GM12878 (cell line): ENCODE measurements around the gene LRRN2.

ENCODE experiments used
- CEBPB ChIP-seq, 2 experiments: fragments of 150-350 bp in 1 of 2; IDR thresholded peaks; 2 replicates each; pipeline ENCODE4 v1.6.1; 2012 to 2014; ENCODE audit warnings: low read depth in 2 of 2, low read length in 2 of 2, borderline replicate concordance in 1 of 2, inconsistent platforms in 1 of 2
- EP300 ChIP-seq, 2 experiments: fragments of 150-350 bp in 1 of 2; IDR thresholded peaks; 2 replicates each; pipeline ENCODE4 v1.6.1; 2011 to 2012; ENCODE audit warnings: low read depth in 2 of 2, low read length in 2 of 2, borderline replicate concordance in 1 of 2, improper control_type of control experiment in 1 of 2, inconsistent platforms in 1 of 2; ENCODE audit not compliant: control insufficient read depth in 1 of 2
- EZH2 ChIP-seq: IDR thresholded peaks from 2 replicates; pipeline ENCODE4 v1.6.1; 2012; ENCODE audit warnings: low read depth, mild to moderate bottlenecking, control low read depth, inconsistent platforms, low read length, borderline replicate concordance; ENCODE audit not compliant: control insufficient read depth
- HDAC2 ChIP-seq: fragments of 200-600 bp; sonication (generic); IDR thresholded peaks from 2 replicates; pipeline ENCODE4 v1.6.1; 2017
- MTA3 ChIP-seq: IDR thresholded peaks from 2 replicates; pipeline ENCODE4 v1.6.1; 2012; ENCODE audit warnings: low read length, inconsistent platforms, borderline replicate concordance
- MYC ChIP-seq: IDR thresholded peaks from 2 replicates; pipeline ENCODE4 v1.6.1; 2011; ENCODE audit warnings: mild to moderate bottlenecking, low read length, moderate library complexity, inconsistent platforms; ENCODE audit not compliant: insufficient read depth, insufficient replicate concordance, insufficient read length, severe bottlenecking
- POLR2A ChIP-seq: IDR thresholded peaks from 2 replicates; pipeline ENCODE4 v1.6.1; 2011; ENCODE audit warnings: low read depth, mild to moderate bottlenecking, low read length
- YY1 ChIP-seq: IDR thresholded peaks from 2 replicates; pipeline ENCODE4 v1.6.1; 2011; ENCODE audit warnings: low read depth, mild to moderate bottlenecking, low read length
- TF ChIP-seq, protein P1 (sequence below): fragments of 450-650 bp; formaldehyde crosslinking; IDR thresholded peaks from 2 replicates; pipeline ENCODE4 v1.4.0; 2020; ENCODE audit warnings: mild to moderate bottlenecking, moderate library complexity
- TF ChIP-seq, protein P2 (sequence below), 3 experiments: IDR thresholded peaks in 2 of 3; conservative IDR thresholded peaks in 1 of 3; 2 replicates each; pipeline ENCODE4 v1.5.1; 2011; ENCODE audit warnings: low read depth in 3 of 3, low read length in 3 of 3, mild to moderate bottlenecking in 3 of 3, control low read depth in 2 of 3, moderate library complexity in 2 of 3, inconsistent platforms in 1 of 3, mixed read lengths in 1 of 3; ENCODE audit not compliant: control insufficient read depth in 2 of 3, insufficient read depth in 1 of 3; ENCODE audit errors: extremely low read depth in 1 of 3

DNA sequence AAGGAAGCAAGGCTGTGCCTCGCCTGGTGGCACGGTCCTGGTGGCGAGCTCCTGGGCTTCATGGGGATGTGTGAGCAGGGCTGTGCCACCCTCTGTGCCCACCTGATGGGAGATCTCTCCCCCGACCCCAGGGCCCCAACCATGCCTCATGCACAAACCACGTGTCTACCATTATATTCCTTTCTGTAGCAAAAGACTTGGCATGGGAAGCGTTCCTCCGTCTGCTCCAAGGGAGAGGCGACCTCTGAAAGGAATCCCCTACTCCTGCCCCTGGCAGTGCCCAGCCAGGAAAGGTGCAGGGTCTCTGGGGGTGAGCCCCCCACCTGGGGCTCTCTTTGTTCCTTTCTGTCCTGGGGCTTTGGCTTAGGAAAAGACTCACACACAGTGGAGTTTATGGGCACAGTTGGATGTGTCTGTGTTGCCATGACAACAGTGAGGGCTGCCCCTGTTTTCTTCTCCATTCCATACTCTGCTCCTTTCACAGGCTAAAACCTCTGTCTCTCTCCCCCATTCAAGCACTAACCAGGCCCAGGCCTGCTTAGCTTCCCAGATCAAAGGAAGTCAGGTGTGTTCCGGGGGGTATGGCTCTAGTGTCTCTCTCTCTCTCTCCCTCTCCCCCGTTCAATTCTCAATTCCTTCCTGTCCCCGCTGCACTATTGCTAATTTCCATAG lies 21.4 kb upstream of the LRRN2 start:
- TF ChIP-seq EZH2 (no peak), MYC (no peak), HDAC2 (no peak), EP300 (IDR thresholded peaks at IDR 0.05; ENCODE audit: borderline replicate concordance in 1 of 2, control insufficient read depth in 1 of 2, low read depth in 2 of 2, low read length in 2 of 2) (no peak), POLR2A (no peak), CEBPB (IDR thresholded peaks at IDR 0.05; ENCODE audit: borderline replicate concordance in 1 of 2, low read depth in 2 of 2, low read length in 2 of 2) (no peak), MTA3 (no peak), YY1 (no peak)
- TF ChIP-seq, protein P1, sequence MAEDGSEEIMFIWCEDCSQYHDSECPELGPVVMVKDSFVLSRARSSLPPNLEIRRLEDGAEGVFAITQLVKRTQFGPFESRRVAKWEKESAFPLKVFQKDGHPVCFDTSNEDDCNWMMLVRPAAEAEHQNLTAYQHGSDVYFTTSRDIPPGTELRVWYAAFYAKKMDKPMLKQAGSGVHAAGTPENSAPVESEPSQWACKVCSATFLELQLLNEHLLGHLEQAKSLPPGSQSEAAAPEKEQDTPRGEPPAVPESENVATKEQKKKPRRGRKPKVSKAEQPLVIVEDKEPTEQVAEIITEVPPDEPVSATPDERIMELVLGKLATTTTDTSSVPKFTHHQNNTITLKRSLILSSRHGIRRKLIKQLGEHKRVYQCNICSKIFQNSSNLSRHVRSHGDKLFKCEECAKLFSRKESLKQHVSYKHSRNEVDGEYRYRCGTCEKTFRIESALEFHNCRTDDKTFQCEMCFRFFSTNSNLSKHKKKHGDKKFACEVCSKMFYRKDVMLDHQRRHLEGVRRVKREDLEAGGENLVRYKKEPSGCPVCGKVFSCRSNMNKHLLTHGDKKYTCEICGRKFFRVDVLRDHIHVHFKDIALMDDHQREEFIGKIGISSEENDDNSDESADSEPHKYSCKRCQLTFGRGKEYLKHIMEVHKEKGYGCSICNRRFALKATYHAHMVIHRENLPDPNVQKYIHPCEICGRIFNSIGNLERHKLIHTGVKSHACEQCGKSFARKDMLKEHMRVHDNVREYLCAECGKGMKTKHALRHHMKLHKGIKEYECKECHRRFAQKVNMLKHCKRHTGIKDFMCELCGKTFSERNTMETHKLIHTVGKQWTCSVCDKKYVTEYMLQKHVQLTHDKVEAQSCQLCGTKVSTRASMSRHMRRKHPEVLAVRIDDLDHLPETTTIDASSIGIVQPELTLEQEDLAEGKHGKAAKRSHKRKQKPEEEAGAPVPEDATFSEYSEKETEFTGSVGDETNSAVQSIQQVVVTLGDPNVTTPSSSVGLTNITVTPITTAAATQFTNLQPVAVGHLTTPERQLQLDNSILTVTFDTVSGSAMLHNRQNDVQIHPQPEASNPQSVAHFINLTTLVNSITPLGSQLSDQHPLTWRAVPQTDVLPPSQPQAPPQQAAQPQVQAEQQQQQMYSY (CRISPR knock-in tag) = no peak
- TF ChIP-seq, protein P2, sequence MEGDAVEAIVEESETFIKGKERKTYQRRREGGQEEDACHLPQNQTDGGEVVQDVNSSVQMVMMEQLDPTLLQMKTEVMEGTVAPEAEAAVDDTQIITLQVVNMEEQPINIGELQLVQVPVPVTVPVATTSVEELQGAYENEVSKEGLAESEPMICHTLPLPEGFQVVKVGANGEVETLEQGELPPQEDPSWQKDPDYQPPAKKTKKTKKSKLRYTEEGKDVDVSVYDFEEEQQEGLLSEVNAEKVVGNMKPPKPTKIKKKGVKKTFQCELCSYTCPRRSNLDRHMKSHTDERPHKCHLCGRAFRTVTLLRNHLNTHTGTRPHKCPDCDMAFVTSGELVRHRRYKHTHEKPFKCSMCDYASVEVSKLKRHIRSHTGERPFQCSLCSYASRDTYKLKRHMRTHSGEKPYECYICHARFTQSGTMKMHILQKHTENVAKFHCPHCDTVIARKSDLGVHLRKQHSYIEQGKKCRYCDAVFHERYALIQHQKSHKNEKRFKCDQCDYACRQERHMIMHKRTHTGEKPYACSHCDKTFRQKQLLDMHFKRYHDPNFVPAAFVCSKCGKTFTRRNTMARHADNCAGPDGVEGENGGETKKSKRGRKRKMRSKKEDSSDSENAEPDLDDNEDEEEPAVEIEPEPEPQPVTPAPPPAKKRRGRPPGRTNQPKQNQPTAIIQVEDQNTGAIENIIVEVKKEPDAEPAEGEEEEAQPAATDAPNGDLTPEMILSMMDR (IDR thresholded peaks at IDR 0.05 in 2 of 3, conservative IDR thresholded peaks at IDR 0.05 in 1 of 3; ENCODE audit: control insufficient read depth in 2 of 3, extremely low read depth in 1 of 3, insufficient read depth in 1 of 3, low read depth in 3 of 3, low read length in 3 of 3) = no peak
